ENCODE results near the gene ZMIZ1.

GRCh38 chr10:79170993-79171392, 102.2 kb downstream of the ZMIZ1 start:
- TF ChIP-seq, protein P1, sequence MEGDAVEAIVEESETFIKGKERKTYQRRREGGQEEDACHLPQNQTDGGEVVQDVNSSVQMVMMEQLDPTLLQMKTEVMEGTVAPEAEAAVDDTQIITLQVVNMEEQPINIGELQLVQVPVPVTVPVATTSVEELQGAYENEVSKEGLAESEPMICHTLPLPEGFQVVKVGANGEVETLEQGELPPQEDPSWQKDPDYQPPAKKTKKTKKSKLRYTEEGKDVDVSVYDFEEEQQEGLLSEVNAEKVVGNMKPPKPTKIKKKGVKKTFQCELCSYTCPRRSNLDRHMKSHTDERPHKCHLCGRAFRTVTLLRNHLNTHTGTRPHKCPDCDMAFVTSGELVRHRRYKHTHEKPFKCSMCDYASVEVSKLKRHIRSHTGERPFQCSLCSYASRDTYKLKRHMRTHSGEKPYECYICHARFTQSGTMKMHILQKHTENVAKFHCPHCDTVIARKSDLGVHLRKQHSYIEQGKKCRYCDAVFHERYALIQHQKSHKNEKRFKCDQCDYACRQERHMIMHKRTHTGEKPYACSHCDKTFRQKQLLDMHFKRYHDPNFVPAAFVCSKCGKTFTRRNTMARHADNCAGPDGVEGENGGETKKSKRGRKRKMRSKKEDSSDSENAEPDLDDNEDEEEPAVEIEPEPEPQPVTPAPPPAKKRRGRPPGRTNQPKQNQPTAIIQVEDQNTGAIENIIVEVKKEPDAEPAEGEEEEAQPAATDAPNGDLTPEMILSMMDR (IDR thresholded peaks at IDR 0.05 in 4 of 5, conservative IDR thresholded peaks at IDR 0.05 in 1 of 5): no peak
- no peak for TF ChIP-seq POLR2A (IDR thresholded peaks at IDR 0.05)

Measured in gastrocnemius medialis (tissue), 4 donors.